IPS DF 6.9 (cell line): Measurements from ENCODE around the gene CDK5RAP2.

ENCODE experiments used
- DNase-seq: peaks from one replicate; pipeline ENCODE4 v3.0.0-alpha.2; 2013; ENCODE audit warnings: low read depth, low spot score
- H3K27ac ChIP-seq: one replicate; pipeline ENCODE4 v1.5.1; 2013; ENCODE audit warnings: low read length, control low read depth
- H3K27me3 ChIP-seq: 2 replicates; pipeline ENCODE4 v1.6.1; 2013; ENCODE audit warnings: mild to moderate bottlenecking, low read length; ENCODE audit not compliant: control insufficient read depth, insufficient read depth
- H3K36me3 ChIP-seq: 2 replicates; pipeline ENCODE4 v1.6.1; 2013; ENCODE audit warnings: low read length; ENCODE audit not compliant: control insufficient read depth, insufficient read depth
- H3K4me1 ChIP-seq: 2 replicates; pipeline ENCODE4 v1.6.1; 2013; ENCODE audit warnings: low read length; ENCODE audit not compliant: control insufficient read depth, insufficient read depth
- H3K4me3 ChIP-seq: 2 replicates; pipeline ENCODE4 v1.5.1; 2013; ENCODE audit warnings: mild to moderate bottlenecking, low read length
- H3K9me3 ChIP-seq: 2 replicates; pipeline ENCODE4 v1.6.1; 2013; ENCODE audit warnings: low read length, inconsistent platforms; ENCODE audit not compliant: control insufficient read depth, insufficient read depth
- WGBS: extraction: QIAGEN DNeasy Blood & Tissue Kit; methylation state at CpG from one replicate; pipeline ENCODE4 v1.1.7; 2013; ENCODE audit warnings: mixed read lengths, missing lambda C conversion rate; ENCODE audit not compliant: insufficient read length, insufficient coverage; 5-methylcytosine and 5-hydroxymethylcytosine counted together

The CDK5RAP2 gene

DNA sequence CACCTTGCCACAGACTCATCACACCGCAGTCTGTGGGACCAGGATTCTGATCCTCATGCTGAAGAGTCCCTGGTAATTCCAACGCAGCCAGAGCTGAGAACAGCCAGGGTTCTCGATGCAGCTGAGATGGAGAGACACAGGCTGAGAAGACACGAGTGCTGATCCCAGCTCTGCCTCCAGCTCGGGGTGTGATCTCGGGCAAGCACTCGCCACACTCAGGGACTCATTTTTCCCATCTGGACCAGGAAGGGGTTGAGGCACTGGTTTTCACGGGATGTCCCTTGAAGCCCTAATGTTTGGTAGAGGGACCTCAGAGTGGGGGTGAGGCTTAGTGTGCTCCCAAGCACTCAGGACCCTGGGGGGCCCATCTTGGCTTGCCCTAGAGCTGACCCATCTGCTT lies 200.4 kb downstream of the CDK5RAP2 start:
- Histone ChIP-seq H3K27ac (no peak overlapping the region), H3K4me1 (no peaks in the 10 kb centered on the region), H3K9me3 (no peaks in the 10 kb centered on the region), H3K27me3 (no peaks in the 10 kb centered on the region), H3K4me3 (no peak overlapping the region), H3K36me3 (no peaks in the 10 kb centered on the region)
- DNase-seq: no peak
- WGBS: no CpG with 5 or more reads among the region's 8 CpGs

DNA sequence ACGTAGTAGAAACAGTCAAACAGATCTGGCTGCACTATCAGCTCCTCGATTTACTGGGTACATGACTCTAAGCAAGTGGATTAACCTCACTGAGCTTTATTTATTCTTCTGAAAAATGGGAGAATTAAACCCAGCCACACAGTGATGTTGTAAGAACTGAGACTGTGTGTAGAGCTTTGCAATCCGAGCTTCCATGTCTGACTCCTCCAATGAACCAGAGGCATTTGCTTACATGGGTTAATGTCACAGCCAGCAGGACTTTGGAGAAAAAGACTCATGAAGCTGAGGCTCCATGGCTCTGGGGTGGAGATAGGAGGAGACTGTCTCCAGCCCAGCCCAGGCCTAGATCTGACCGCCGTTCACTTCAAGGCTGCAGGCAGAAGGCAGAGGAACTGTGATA lies 201.3 kb downstream of the CDK5RAP2 start:
- Histone ChIP-seq H3K27me3 (no peaks in the 10 kb centered on the region), H3K36me3 (no peaks in the 10 kb centered on the region), H3K4me3 (no peak overlapping the region), H3K9me3 (no peaks in the 10 kb centered on the region), H3K27ac (no peak overlapping the region), H3K4me1 (no peaks in the 10 kb centered on the region)
- WGBS: no CpG with 5 or more reads among the region's 5 CpGs
- DNase-seq: no peak

DNA sequence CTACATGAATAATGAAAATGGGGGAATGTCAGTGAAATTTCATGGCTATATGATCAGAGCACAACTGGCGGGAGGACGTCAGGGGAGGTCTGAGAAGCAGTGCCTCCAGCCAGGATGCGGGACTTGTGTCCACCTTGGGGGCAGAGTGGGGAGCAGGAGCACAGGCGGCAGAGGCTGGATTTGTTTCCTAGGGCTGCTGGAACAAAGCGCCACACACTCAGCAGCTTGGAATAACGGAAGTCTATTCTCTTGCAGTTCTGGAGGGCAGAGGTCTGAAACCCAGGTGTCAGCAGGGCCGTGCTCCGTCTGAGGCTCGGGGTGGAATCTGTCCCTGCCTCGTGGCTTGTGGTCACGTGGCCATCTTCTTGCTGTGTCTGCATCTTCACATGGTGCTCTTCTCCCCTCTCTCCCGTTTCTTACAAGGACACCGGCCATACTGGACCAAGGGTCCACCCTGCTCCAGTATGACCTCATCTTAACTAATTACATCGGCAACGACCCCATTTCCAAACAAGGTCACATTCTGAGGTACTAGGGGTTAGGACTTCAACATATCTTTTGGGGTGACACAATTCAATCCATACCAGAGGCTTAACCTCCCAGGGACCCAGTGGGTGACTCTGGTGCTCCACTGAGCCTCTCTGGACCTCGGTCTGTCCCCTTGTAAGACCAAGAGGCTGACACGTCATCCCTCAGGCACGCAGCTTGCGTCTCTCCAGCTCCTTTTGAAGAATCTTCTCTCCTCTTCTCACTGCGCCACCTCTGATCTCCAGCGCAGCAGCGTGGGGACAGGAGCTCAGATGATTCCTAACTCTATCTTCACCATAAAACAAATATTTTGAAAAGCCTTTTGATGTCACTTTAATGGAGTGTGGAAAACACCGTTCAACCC lies 202.5 kb downstream of the CDK5RAP2 start:
- no peak overlapping the region for H3K4me3 ChIP-seq
- no peaks in the 10 kb centered on the region for H3K9me3 ChIP-seq
- no peaks in the 10 kb centered on the region for H3K27me3 ChIP-seq
- WGBS: no CpG with 5 or more reads among the region's 23 CpGs
- H3K4me1 ChIP-seq: no peaks in the 10 kb centered on the region
- no peak for DNase-seq
- no peak overlapping the region for H3K27ac ChIP-seq
- no peaks in the 10 kb centered on the region for H3K36me3 ChIP-seq

DNA sequence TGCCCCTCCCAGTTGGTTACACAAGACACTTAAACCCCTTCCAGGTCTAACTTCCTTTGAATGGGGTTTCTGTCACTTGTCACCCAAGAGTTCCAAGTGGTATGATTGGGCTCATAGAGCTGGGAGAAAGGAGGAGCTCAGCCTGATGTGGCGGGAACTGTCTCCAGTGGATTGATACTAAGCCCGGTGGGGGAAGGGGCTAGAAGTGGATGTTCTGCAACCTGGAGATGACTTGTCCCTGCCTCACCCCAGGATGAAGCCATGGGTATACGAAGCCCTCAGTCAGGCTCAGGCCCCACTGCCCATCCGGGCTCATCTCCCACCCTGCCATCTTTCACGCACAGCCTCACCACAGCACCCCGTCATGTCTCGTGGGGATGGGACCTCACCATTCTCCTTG lies 203.9 kb downstream of the CDK5RAP2 start:
- WGBS: no CpG with 5 or more reads among the region's 7 CpGs
- no peak for DNase-seq

DNA sequence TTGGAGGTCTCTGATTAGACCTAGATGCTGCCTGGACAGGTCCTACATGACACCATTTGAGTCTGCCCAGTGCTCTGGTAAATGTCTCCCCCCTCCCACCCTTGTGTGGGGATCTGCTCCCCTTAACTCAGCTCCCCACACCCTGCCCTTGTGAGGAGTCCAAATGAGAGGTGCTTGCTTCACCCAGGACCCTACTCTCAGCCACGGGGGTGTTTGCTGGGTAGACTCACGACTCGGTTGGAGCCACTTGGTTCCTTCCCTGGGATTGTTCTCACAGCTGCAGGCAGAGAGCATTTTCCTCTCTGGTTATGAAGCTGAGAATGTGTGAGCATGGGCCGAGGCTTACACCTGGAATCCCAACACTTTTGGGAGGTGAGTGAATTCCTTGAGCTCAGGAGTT lies 204.7 kb downstream of the CDK5RAP2 start:
- H3K36me3 ChIP-seq: no peaks in the 10 kb centered on the region
- H3K4me3 ChIP-seq: no peak overlapping the region
- H3K9me3 ChIP-seq: no peaks in the 10 kb centered on the region
- H3K4me1 ChIP-seq: no peaks in the 10 kb centered on the region
- WGBS: no CpG with 5 or more reads among the region's 4 CpGs
- H3K27ac ChIP-seq: no peak overlapping the region
- DNase-seq: no peak
- H3K27me3 ChIP-seq: no peaks in the 10 kb centered on the region

More for the DNA sequence above, 203.9 kb downstream of the CDK5RAP2 start:
- H3K36me3 ChIP-seq: no peaks in the 10 kb centered on the region
- H3K27ac ChIP-seq: no peak overlapping the region
- no peaks in the 10 kb centered on the region for H3K4me1 ChIP-seq
- no peaks in the 10 kb centered on the region for H3K27me3 ChIP-seq
- H3K4me3 ChIP-seq: no peak overlapping the region
- H3K9me3 ChIP-seq: no peaks in the 10 kb centered on the region

DNA sequence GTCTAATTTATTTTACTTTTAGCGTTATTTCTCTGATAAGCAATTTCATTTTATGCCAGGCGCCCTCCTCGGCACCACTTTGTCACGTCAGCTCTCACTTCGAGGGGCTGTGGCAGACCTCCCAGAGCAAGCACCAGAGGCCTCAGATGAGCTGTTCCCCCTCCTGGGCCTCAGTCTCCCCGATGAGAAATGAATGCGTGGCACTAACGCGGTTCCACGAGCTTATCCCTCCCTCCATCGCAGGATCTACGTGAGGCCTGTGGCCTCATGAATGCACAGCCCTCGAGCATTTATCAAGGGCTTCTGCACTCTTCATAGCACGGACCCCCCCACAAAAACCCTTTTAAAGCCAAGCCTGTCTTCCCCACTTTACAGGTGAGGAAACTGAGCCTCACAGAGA lies 205.2 kb downstream of the CDK5RAP2 start:
- Histone ChIP-seq H3K27ac (no peak overlapping the region), H3K9me3 (no peaks in the 10 kb centered on the region), H3K27me3 (no peaks in the 10 kb centered on the region), H3K36me3 (no peaks in the 10 kb centered on the region), H3K4me3 (no peak overlapping the region), H3K4me1 (no peaks in the 10 kb centered on the region)
- WGBS: no CpG with 5 or more reads among the region's 14 CpGs
- no peak for DNase-seq

DNA sequence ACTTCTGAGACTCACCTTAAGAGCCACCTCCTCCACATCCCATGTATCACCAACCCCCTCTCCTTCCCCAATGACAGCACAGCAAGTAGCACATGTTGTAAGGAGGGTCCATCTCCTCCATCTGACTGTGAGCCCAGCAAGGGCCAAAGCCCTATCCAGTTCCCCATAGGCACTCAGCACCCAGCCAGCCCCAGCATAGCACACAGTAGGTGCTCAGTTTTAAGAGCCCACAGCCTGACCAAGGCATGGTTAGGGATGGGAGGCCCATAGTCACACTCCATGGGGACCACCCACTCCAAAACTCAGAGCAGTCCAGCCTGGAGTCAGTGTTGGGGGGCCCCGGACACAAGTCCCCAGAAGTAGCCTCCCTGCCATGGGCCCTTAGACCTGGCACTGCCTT lies 205.7 kb downstream of the CDK5RAP2 start:
- H3K36me3 ChIP-seq: no peaks in the 10 kb centered on the region
- DNase-seq: no peak
- no peaks in the 10 kb centered on the region for H3K4me1 ChIP-seq
- H3K4me3 ChIP-seq: no peak overlapping the region
- H3K9me3 ChIP-seq: no peaks in the 10 kb centered on the region
- no peaks in the 10 kb centered on the region for H3K27me3 ChIP-seq
- WGBS: no CpG with 5 or more reads among the region's 1 CpG
- H3K27ac ChIP-seq: no peak overlapping the region

DNA sequence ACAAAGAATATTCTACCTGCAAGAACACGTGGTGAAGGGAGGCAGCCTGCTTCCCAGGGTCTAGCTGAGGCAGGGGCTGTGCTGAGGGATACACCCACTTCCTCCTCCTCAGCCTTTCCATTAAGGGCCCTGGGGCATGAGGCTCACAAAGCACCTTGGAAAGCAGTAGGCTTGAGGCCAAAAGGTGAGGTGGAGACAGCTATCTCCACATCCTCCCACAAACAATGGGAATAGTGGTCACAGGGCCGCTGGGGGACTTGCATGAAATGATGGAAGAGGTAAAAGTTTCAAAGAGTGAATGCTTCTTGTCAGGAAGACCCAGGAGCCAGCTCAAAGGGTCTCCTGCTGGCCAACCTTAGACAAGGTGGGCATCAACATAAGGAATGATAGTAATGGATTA lies 207.9 kb downstream of the CDK5RAP2 start:
- no peaks in the 10 kb centered on the region for H3K4me1 ChIP-seq

DNA sequence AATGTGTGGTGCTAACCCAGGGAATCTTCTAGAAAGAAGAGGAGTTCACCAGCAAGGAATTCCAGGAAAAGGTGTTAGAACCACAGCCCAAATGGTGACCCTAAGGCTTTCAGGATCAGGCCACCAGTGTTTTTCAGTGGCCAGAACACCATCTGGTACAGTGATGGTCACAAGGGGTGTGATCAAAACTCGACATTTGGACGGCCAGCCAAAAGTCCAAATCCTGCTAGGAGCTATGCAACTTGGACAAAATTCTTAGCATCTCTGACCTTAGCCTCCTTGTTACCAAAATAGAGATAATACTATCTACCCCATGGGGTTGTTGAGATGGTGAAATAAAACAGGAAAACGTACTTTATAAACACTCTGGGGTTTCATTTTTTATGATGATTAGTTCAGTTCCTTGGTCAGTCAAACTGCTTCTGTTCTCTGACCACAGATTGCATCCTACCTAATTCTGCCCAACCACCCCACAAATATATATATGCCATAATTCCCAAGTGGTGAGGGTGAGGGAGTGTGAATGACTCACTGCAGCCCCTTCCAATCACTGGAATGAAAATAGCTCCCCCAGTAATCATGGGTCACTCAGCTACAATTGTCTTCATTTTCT lies 210.3 kb downstream of the CDK5RAP2 start:
- Histone ChIP-seq H3K27me3 (no peaks in the 10 kb centered on the region), H3K4me3 (no peak overlapping the region), H3K27ac (no peak overlapping the region), H3K9me3 (no peaks in the 10 kb centered on the region), H3K4me1 (peaks cover 2% of the 10 kb centered on the region; the same call in 1 of the 2 replicates), H3K36me3 (no peaks in the 10 kb centered on the region)
- WGBS: no CpG with 5 or more reads among the region's 3 CpGs
- no peak for DNase-seq

More for the DNA sequence above, 207.9 kb downstream of the CDK5RAP2 start:
- no peak overlapping the region for H3K4me3 ChIP-seq
- H3K27me3 ChIP-seq: no peaks in the 10 kb centered on the region
- no peak overlapping the region for H3K27ac ChIP-seq
- H3K9me3 ChIP-seq: no peaks in the 10 kb centered on the region
- H3K36me3 ChIP-seq: no peaks in the 10 kb centered on the region
- no peak for DNase-seq
- no CpG with 5 or more reads among the region's 2 CpGs for WGBS

DNA sequence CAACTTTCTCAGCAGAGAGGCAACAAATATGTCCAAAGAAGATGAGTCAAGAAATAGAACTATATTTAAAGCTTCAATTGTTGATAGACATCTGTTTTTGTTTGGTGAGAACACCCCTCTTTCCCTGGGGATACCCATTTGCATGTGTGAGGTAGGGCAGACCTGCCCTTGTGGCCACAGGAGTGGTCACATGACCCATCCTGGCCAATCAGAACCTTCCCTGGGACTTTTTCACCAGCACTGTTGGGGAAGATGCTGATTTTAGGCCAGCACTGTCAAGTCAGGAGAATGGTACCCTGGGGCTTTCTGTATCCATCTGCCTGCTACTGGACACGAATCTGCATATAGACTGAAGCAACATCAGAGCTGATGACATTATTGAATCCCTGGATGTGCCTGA lies 211.2 kb downstream of the CDK5RAP2 start:
- Histone ChIP-seq H3K36me3 (no peaks in the 10 kb centered on the region), H3K27me3 (no peaks in the 10 kb centered on the region), H3K9me3 (no peaks in the 10 kb centered on the region), H3K4me1 (peaks cover 2% of the 10 kb centered on the region; the same call in 1 of the 2 replicates), H3K4me3 (no peak overlapping the region), H3K27ac (no peak overlapping the region)
- no peak for DNase-seq
- no CpG with 5 or more reads among the region's 1 CpG for WGBS
